ENCODE data around the gene MIOX. TPM values are rescaled to one million over a fixed set of nuclear protein-coding genes. Genes with fewer than 3 reads are reported as not detected.
A peak's percentile ranks its signal among the peaks of the same experiment; 100 is the strongest.

Gene MIOX
- total and polyA plus RNA-seq, 2 of the 13 experiments (the other 11 are each of a cell fraction or from before 2014, with no cell fraction given) = 1.5 to 2.9 TPM

- TF ChIP-seq RNF219 (CRISPR knock-in tag; IDR thresholded peaks at IDR 0.05) (no peak), CHD4 (IDR thresholded peaks at IDR 0.05; ENCODE audit: borderline replicate concordance, low read length) (no peak), ZFP90 (CRISPR knock-in tag; IDR thresholded peaks at IDR 0.05; ENCODE audit: borderline replicate concordance) (no peak), TRIM22 (IDR thresholded peaks at IDR 0.05) (no peak), DRAP1 (CRISPR knock-in tag; IDR thresholded peaks at IDR 0.05) (peak; percentile 12; the same call in 1 of the 2 replicates), REL (CRISPR knock-in tag; conservative IDR thresholded peaks at IDR 0.05) (no peak), BCL6 (CRISPR knock-in tag; IDR thresholded peaks at IDR 0.05) (no peak), KDM5A (IDR thresholded peaks at IDR 0.05; ENCODE audit: borderline replicate concordance, low read length) (no peak), ZNF407 (CRISPR knock-in tag; IDR thresholded peaks at IDR 0.05; ENCODE audit: not compliant biosample characterization) (no peak), NFIC (IDR thresholded peaks at IDR 0.05; ENCODE audit: low read length) (no peak), FOSL2 (CRISPR knock-in tag; IDR thresholded peaks at IDR 0.05) (0 out of 2 replicates have a peak, but pooled peaks have one; percentile 23)
Measured at GRCh38 chr22:50486561-50487289, at the start of gene MIOX (continued).
